Tongue (tissue), 2 donors: Measurements from ENCODE around the gene CHTF18. TPM values are rescaled to one million over a fixed set of nuclear protein-coding genes. Genes with fewer than 3 reads are reported as not detected.
"Not testable (repeated sequence)": the region's sequence is repeated elsewhere in the genome, so short reads cannot be mapped to it uniquely, and the experiment has no call there.

Experiments
- DNase-seq: peaks from one replicate; pipeline ENCODE4 v3.0.0-alpha.2; 2015
- total RNA-seq: library from RNA; depleted of rRNA; stranded (reverse); fragments of >200 nt; gene quantifications from one replicate; pipeline ENCODE4 v1.2.3, GENCODE V29; 2014

CHTF18 gene
- total RNA-seq, 1 donor from 2014 or later: 14.9 TPM

- DNase-seq: not testable (repeated sequence)
Observed at GRCh38 chr16:776298-776697, 12.1 kb upstream of the CHTF18 start.

GRCh38 chr16:776824-777223, 11.6 kb upstream of the CHTF18 start:
- no peak for DNase-seq

- DNase-seq: no peak
Observed at GRCh38 chr16:777826-778225, 10.6 kb upstream of the CHTF18 start.

GRCh38 chr16:778447-778846, 10.0 kb upstream of the CHTF18 start:
- peak; percentile 28 for DNase-seq

- DNase-seq: no peak
Observed at GRCh38 chr16:778909-779527, 9.4 kb upstream of the CHTF18 start.

- DNase-seq: no peak
Observed at GRCh38 chr16:779561-779960, 8.9 kb upstream of the CHTF18 start.

- no peak for DNase-seq
Observed at GRCh38 chr16:780296-780695, 8.1 kb upstream of the CHTF18 start.

GRCh38 chr16:781346-782010, 6.9 kb upstream of the CHTF18 start:
- DNase-seq: no peak

GRCh38 chr16:782258-782657, 6.2 kb upstream of the CHTF18 start:
- DNase-seq: peak; percentile 70

GRCh38 chr16:782766-783403, 5.5 kb upstream of the CHTF18 start:
- peak; percentile 24 for DNase-seq

GRCh38 chr16:783404-784161, 4.8 kb upstream of the CHTF18 start:
- no peak for DNase-seq

GRCh38 chr16:784431-784830, 4.0 kb upstream of the CHTF18 start:
- DNase-seq: no peak

GRCh38 chr16:785563-786535, 2.6 kb upstream of the CHTF18 start:
- DNase-seq: peak; percentile 52

GRCh38 chr16:787321-787966, 976 bp upstream of the CHTF18 start:
- DNase-seq: no peak

- no peak for DNase-seq
Observed at GRCh38 chr16:787978-788398, 432 bp upstream of the CHTF18 start, which contains the start of gene RPUSD1. RPUSD1 (minus strand) TSS chr16:788381; CDS start chr16:787737, 644 bp downstream.

GRCh38 chr16:789191-789850, 901 bp downstream of the CHTF18 start:
- DNase-seq: no peak

GRCh38 chr16:790086-790485, 1.7 kb downstream of the CHTF18 start:
- no peak for DNase-seq

- no peak for DNase-seq
Observed at GRCh38 chr16:791131-791530, 2.7 kb downstream of the CHTF18 start.

GRCh38 chr16:792221-792995, 4.0 kb downstream of the CHTF18 start:
- DNase-seq: no peak

- no peak for DNase-seq
Observed at GRCh38 chr16:793414-793813, 5.0 kb downstream of the CHTF18 start.
